ENCODE measurements around the gene GRIA4.

GRCh38 chr11:106001304-106002012 lies 391.6 kb downstream of the GRIA4 start:
- TF ChIP-seq CTCF (conservative IDR thresholded peaks at IDR 0.05; ENCODE audit: low read length) (no peak), EZH2phosphoT487 (IDR thresholded peaks at IDR 0.05; ENCODE audit: borderline replicate concordance) (no peak)

All from Loucy (cell line).